ENCODE data around the gene PDLIM1. TPM values are rescaled to one million over a fixed set of nuclear protein-coding genes. Genes with fewer than 3 reads are reported as not detected.

The PDLIM1 gene
- total RNA-seq, 2 donors from 2014 or later = 2.7 to 6.8 TPM

GRCh38 chr10:95276367-95277200, 14.2 kb downstream of the PDLIM1 start:
- Mint-ChIP-seq H3K27ac (peak overlapping the region in 1 of 2 donors; percentile 23), H3K4me3 (no peak overlapping the region)
- ATAC-seq = no peak

GRCh38 chr10:95275726-95276366, 15.0 kb downstream of the PDLIM1 start:
- Mint-ChIP-seq H3K27ac (peak overlapping the region in 1 of 2 donors; percentile 23), H3K4me3 (no peak overlapping the region), H3K4me1 (ENCODE audit: low read depth in 2 of 2) (peaks cover 8 to 9% of the 10 kb centered on the region in 2 donors), H3K36me3 (no peaks in the 10 kb centered on the region), H3K9me3 (no peaks in the 10 kb centered on the region), H3K27me3 (no peaks in the 10 kb centered on the region)
- ATAC-seq = no peak
- no peak for DNase-seq (ENCODE audit: low spot score)

More at GRCh38 chr10:95276367-95277200, 14.2 kb downstream of the PDLIM1 start:
- no peaks in the 10 kb centered on the region for H3K36me3 Mint-ChIP-seq
- no peaks in the 10 kb centered on the region for H3K27me3 Mint-ChIP-seq
- no peaks in the 10 kb centered on the region for H3K9me3 Mint-ChIP-seq
- H3K4me1 Mint-ChIP-seq (ENCODE audit: low read depth in 2 of 2) = peaks cover 8 to 9% of the 10 kb centered on the region in 2 donors
- no peak for DNase-seq (ENCODE audit: low spot score)

- DNase-seq (ENCODE audit: low spot score) (no peak), ATAC-seq (no peak)
- H3K27ac Mint-ChIP-seq = no peak overlapping the region
- H3K36me3 Mint-ChIP-seq = no peaks in the 10 kb centered on the region
- no peaks in the 10 kb centered on the region for H3K27me3 Mint-ChIP-seq
- H3K9me3 Mint-ChIP-seq = no peaks in the 10 kb centered on the region
- no peak overlapping the region for H3K4me3 Mint-ChIP-seq
- peaks cover 8 to 9% of the 10 kb centered on the region in 2 donors for H3K4me1 Mint-ChIP-seq (ENCODE audit: low read depth in 2 of 2)
Measured at GRCh38 chr10:95273393-95274312, 17.1 kb downstream of the PDLIM1 start.

- ATAC-seq = no peak
- Mint-ChIP-seq H3K27me3 (no peaks in the 10 kb centered on the region), H3K4me3 (no peak overlapping the region), H3K4me1 (ENCODE audit: low read depth in 2 of 2) (peaks cover 3 to 4% of the 10 kb centered on the region in 2 donors), H3K27ac (no peak overlapping the region), H3K9me3 (no peaks in the 10 kb centered on the region), H3K36me3 (no peaks in the 10 kb centered on the region)
- DNase-seq (ENCODE audit: low spot score) = no peak
Measured at GRCh38 chr10:95268438-95268837, 22.4 kb downstream of the PDLIM1 start.

GRCh38 chr10:95267251-95267650, 23.6 kb downstream of the PDLIM1 start:
- Mint-ChIP-seq H3K4me1 (ENCODE audit: low read depth in 2 of 2) (peaks cover 3 to 4% of the 10 kb centered on the region in 2 donors), H3K27me3 (no peaks in the 10 kb centered on the region), H3K9me3 (no peaks in the 10 kb centered on the region), H3K4me3 (no peak overlapping the region), H3K27ac (no peak overlapping the region), H3K36me3 (no peaks in the 10 kb centered on the region)
- ATAC-seq (no peak), DNase-seq (ENCODE audit: low spot score) (no peak)

GRCh38 chr10:95266674-95267095, 24.1 kb downstream of the PDLIM1 start:
- H3K4me3 Mint-ChIP-seq = no peak overlapping the region
- no peaks in the 10 kb centered on the region for H3K36me3 Mint-ChIP-seq
- no peak overlapping the region for H3K27ac Mint-ChIP-seq
- ATAC-seq = no peak
- no peaks in the 10 kb centered on the region for H3K27me3 Mint-ChIP-seq
- no peaks in the 10 kb centered on the region for H3K9me3 Mint-ChIP-seq
- no peak for DNase-seq (ENCODE audit: low spot score)
- H3K4me1 Mint-ChIP-seq (ENCODE audit: low read depth in 2 of 2) = peaks cover 3 to 4% of the 10 kb centered on the region in 2 donors

GRCh38 chr10:95265572-95265971, 25.2 kb downstream of the PDLIM1 start:
- no peak for ATAC-seq
- Mint-ChIP-seq H3K9me3 (no peaks in the 10 kb centered on the region), H3K27ac (no peak overlapping the region), H3K36me3 (no peaks in the 10 kb centered on the region), H3K4me1 (ENCODE audit: low read depth in 2 of 2) (peaks cover 3 to 4% of the 10 kb centered on the region in 2 donors), H3K27me3 (no peaks in the 10 kb centered on the region), H3K4me3 (no peak overlapping the region)
- no peak for DNase-seq (ENCODE audit: low spot score)

- DNase-seq (ENCODE audit: low spot score) = no peak
- Mint-ChIP-seq H3K4me1 (ENCODE audit: low read depth in 2 of 2) (peaks cover 3 to 4% of the 10 kb centered on the region in 2 donors), H3K36me3 (no peaks in the 10 kb centered on the region), H3K4me3 (no peak overlapping the region), H3K9me3 (no peaks in the 10 kb centered on the region), H3K27me3 (no peaks in the 10 kb centered on the region), H3K27ac (no peak overlapping the region)
- ATAC-seq = no peak
Measured at GRCh38 chr10:95264227-95265051, 26.4 kb downstream of the PDLIM1 start.

- no peaks in the 10 kb centered on the region for H3K36me3 Mint-ChIP-seq
- H3K27ac Mint-ChIP-seq = no peak overlapping the region
Measured at GRCh38 chr10:95263864-95264226, 27.0 kb downstream of the PDLIM1 start.

GRCh38 chr10:95262763-95263518, 27.9 kb downstream of the PDLIM1 start:
- no peak for ATAC-seq
- H3K4me1 Mint-ChIP-seq (ENCODE audit: low read depth in 2 of 2) = peaks cover 3 to 4% of the 10 kb centered on the region in 2 donors

More at GRCh38 chr10:95263864-95264226, 27.0 kb downstream of the PDLIM1 start:
- Mint-ChIP-seq H3K4me3 (no peak overlapping the region), H3K9me3 (no peaks in the 10 kb centered on the region), H3K27me3 (no peaks in the 10 kb centered on the region), H3K4me1 (ENCODE audit: low read depth in 2 of 2) (peaks cover 3 to 4% of the 10 kb centered on the region in 2 donors)
- no peak for ATAC-seq
- DNase-seq (ENCODE audit: low spot score) = no peak

GRCh38 chr10:95261926-95262325, 28.9 kb downstream of the PDLIM1 start:
- no peak for ATAC-seq
- Mint-ChIP-seq H3K27ac (no peak overlapping the region), H3K9me3 (no peaks in the 10 kb centered on the region), H3K4me1 (ENCODE audit: low read depth in 2 of 2) (peaks cover 3 to 4% of the 10 kb centered on the region in 2 donors), H3K4me3 (no peak overlapping the region), H3K36me3 (no peaks in the 10 kb centered on the region), H3K27me3 (no peaks in the 10 kb centered on the region)
- DNase-seq (ENCODE audit: low spot score) = no peak

More at GRCh38 chr10:95262763-95263518, 27.9 kb downstream of the PDLIM1 start:
- DNase-seq (ENCODE audit: low spot score) = no peak
- Mint-ChIP-seq H3K9me3 (no peaks in the 10 kb centered on the region), H3K27me3 (no peaks in the 10 kb centered on the region), H3K36me3 (no peaks in the 10 kb centered on the region), H3K4me3 (no peak overlapping the region), H3K27ac (no peak overlapping the region)

GRCh38 chr10:95260909-95261552, 29.8 kb downstream of the PDLIM1 start:
- Mint-ChIP-seq H3K4me3 (no peak overlapping the region), H3K27me3 (no peaks in the 10 kb centered on the region), H3K9me3 (no peaks in the 10 kb centered on the region), H3K4me1 (ENCODE audit: low read depth in 2 of 2) (peaks cover 0 to under 1% of the 10 kb centered on the region in 2 donors), H3K36me3 (peaks cover under 1% of the 10 kb centered on the region), H3K27ac (no peak overlapping the region)
- ATAC-seq = peak in 1 of 2 donors; percentile 11
- DNase-seq (ENCODE audit: low spot score) = no peak
